OCI-LY7 (cell line): Measurements from ENCODE around the gene CALR3. TPM values are rescaled to one million over a fixed set of nuclear protein-coding genes. Genes with fewer than 3 reads are reported as not detected.

ENCODE experiments used
- BruUV-seq: library from RNA; stranded (reverse); fragments of 400-500 nt; replicated peaks from 2 replicates; lab custom pipeline; 2021; lab: Mats Ljungman, UMichigan
- CTCF ChIA-PET: fragments of 300-600 bp; sonication (Branson Sonifier 250); formaldehyde crosslinking; loops from one replicate; lab custom pipeline; 2022; ENCODE audit warnings: antibody characterized with exemption; ENCODE audit not compliant: unreplicated experiment; lab: Charles Lee
- POLR2A ChIA-PET: fragments of 300-600 bp; sonication (Branson Sonifier 250); formaldehyde crosslinking; loops from one replicate; lab custom pipeline; 2022; ENCODE audit warnings: antibody characterized with exemption; lab: Charles Lee
- DNase-seq: peaks from one replicate; pipeline ENCODE4 v3.0.0-alpha.2; 2015; ENCODE audit warnings: low spot score
- H2AFZ ChIP-seq: fragments of 200-600 bp; sonication (generic), shearing (Covaris generic); 2 replicates; pipeline ENCODE4 v1.6.1; 2014; ENCODE audit warnings: mild to moderate bottlenecking, antibody characterized with exemption, low read length, moderate library complexity
- H3K27ac ChIP-seq: fragments of 200-600 bp; sonication (generic); 2 replicates; pipeline ENCODE4 v1.5.1; 2014; ENCODE audit warnings: mixed run types, low read depth, mild to moderate bottlenecking, moderate library complexity, low read length, inconsistent platforms; ENCODE audit not compliant: poor library complexity, severe bottlenecking
- H3K36me3 ChIP-seq: fragments of 200-600 bp; sonication (generic); 2 replicates; pipeline ENCODE4 v1.6.1; 2014; ENCODE audit warnings: mild to moderate bottlenecking, antibody characterized with exemption, low read length, moderate library complexity, mixed read lengths; ENCODE audit not compliant: insufficient read depth
- H3K4me1 ChIP-seq: fragments of 200-600 bp; sonication (generic); 2 replicates; pipeline ENCODE4 v1.5.1; 2014; ENCODE audit warnings: mild to moderate bottlenecking, low read length; ENCODE audit not compliant: insufficient read depth, poor library complexity, severe bottlenecking
- H3K4me2 ChIP-seq: fragments of 200-600 bp; sonication (generic); 2 replicates; pipeline ENCODE4 v1.6.1; 2014; ENCODE audit warnings: mild to moderate bottlenecking, low read length
- H3K4me3 ChIP-seq: fragments of 200-600 bp; sonication (generic); 2 replicates; pipeline ENCODE4 v1.5.1; 2014; ENCODE audit warnings: mild to moderate bottlenecking, low read depth, low read length; ENCODE audit not compliant: poor library complexity, severe bottlenecking
- H3K79me2 ChIP-seq: fragments of 200-600 bp; sonication (generic); 2 replicates; pipeline ENCODE4 v1.6.1; 2016; ENCODE audit warnings: low read depth, mild to moderate bottlenecking, low read length, moderate library complexity, mixed read lengths; ENCODE audit not compliant: insufficient read depth
- H3K9me2 ChIP-seq: fragments of 200-600 bp; sonication (generic); 2 replicates; pipeline ENCODE4 v1.6.1; 2016; ENCODE audit warnings: mild to moderate bottlenecking, low read length, mixed read lengths; ENCODE audit not compliant: insufficient read depth
- H3K9me3 ChIP-seq: fragments of 200-600 bp; sonication (generic); 2 replicates; pipeline ENCODE4 v1.6.1; 2014; ENCODE audit warnings: mild to moderate bottlenecking, mixed run types, low read length, mixed read lengths
- H4K20me1 ChIP-seq: fragments of 200-600 bp; sonication (generic); 2 replicates; pipeline ENCODE4 v1.6.1; 2014; ENCODE audit warnings: mild to moderate bottlenecking, antibody characterized with exemption, low read length, moderate library complexity, mixed read lengths; ENCODE audit not compliant: insufficient read depth
- EZH2phosphoT487 ChIP-seq: fragments of 200-600 bp; sonication (generic); IDR thresholded peaks from 2 replicates; pipeline ENCODE4 v1.6.1; 2018; ENCODE audit warnings: low read depth, borderline replicate concordance, mild to moderate bottlenecking, mixed run types, antibody characterized with exemption, low read length, moderate library complexity, mixed read lengths
- intact Hi-C: fragments of 100-400 bp; cut with micrococcal nuclease; formaldehyde crosslinking; loops from one replicate; pipeline ENCODE4 v1.10.0; 2022; ENCODE audit not compliant: unreplicated experiment
- total RNA-seq, 2 experiments: library from RNA; depleted of rRNA in 1 of 2; stranded (reverse); fragments of >200 nt in 1 of 2; shearing (Covaris generic) in 1 of 2; gene quantifications; 2 replicates each; pipeline ENCODE4 v1.2.3, GENCODE V29; 2014 to 2022
- TF ChIP-seq, protein P1 (sequence below): fragments of 200-600 bp; sonication (generic); conservative IDR thresholded peaks from 2 replicates; pipeline ENCODE4 v1.5.1; 2014; ENCODE audit warnings: mild to moderate bottlenecking, antibody characterized with exemption, low read length, moderate library complexity, mixed read lengths

Gene CALR3
- total RNA-seq, 2 experiments from 2014 or later, result not detected

- peaks cover 90% of the 10 kb centered on the region for H3K4me1 ChIP-seq
- POLR2A ChIA-PET, result interaction anchor here (0.6 to 1.2 kb wide), 7 partner anchors 12 to 205 kb away, joined by 3 to 4 read pairs (median 3); partner anchors contain the start of genes C19orf44 and CALR3
Observed at GRCh38 chr19:16442386-16443276, 53.3 kb downstream of the CALR3 start.

DNA sequence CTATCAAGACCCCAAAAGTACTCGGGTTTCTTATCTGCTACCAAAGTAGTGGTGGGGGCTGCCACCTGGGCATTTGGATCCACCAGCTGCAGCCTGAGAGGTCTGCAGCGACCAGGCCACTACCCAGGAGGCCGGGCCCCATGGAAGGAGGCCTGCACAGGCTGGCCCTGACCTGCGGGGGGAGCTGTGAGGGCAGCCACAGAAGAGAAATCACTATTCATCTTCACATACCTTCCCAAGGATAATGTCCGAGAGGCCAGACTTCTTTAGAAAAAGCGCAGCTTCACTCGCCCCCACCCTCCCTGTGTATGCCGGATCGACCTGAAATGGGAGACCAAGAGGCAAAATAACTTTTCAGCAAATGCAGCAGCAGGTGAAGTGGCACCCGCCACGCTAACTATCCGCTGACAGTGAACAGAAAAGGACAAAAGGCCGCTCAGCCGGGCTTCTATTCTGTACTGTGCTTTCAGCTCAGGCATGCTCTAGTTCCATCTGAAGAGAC, 54.3 kb downstream of the CALR3 start:
- no TSS peak for BruUV-seq
- Histone ChIP-seq H3K9me2 (no peaks in the 10 kb centered on the region), H3K36me3 (peaks cover 57% of the 10 kb centered on the region), H3K4me3 (peak overlapping the region; percentile 1), H3K4me1 (peaks cover 87% of the 10 kb centered on the region), H4K20me1 (no peaks in the 10 kb centered on the region), H3K79me2 (peaks cover 38% of the 10 kb centered on the region; the same call in 1 of the 2 replicates), H3K27ac (peak overlapping the region; percentile 96), H2AFZ (no peak overlapping the region), H3K4me2 (peak overlapping the region; percentile 77), H3K9me3 (no peaks in the 10 kb centered on the region)
- peak; percentile 71 for DNase-seq
- ChIA-PET CTCF (interaction anchor here (0.6 to 1.4 kb wide), 3 partner anchors 73 to 146 kb away, joined by 3 to 4 read pairs (median 4); no protein-coding TSS in a partner anchor), POLR2A (interaction anchor here (0.6 to 1.1 kb wide), 6 partner anchors 29 to 218 kb away, joined by 3 to 4 read pairs (median 3); partner anchors contain the start of genes C19orf44 and CALR3)
- no peak for TF ChIP-seq EZH2phosphoT487
- TF ChIP-seq, protein P1, sequence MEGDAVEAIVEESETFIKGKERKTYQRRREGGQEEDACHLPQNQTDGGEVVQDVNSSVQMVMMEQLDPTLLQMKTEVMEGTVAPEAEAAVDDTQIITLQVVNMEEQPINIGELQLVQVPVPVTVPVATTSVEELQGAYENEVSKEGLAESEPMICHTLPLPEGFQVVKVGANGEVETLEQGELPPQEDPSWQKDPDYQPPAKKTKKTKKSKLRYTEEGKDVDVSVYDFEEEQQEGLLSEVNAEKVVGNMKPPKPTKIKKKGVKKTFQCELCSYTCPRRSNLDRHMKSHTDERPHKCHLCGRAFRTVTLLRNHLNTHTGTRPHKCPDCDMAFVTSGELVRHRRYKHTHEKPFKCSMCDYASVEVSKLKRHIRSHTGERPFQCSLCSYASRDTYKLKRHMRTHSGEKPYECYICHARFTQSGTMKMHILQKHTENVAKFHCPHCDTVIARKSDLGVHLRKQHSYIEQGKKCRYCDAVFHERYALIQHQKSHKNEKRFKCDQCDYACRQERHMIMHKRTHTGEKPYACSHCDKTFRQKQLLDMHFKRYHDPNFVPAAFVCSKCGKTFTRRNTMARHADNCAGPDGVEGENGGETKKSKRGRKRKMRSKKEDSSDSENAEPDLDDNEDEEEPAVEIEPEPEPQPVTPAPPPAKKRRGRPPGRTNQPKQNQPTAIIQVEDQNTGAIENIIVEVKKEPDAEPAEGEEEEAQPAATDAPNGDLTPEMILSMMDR, result peak; percentile 83
- intact Hi-C loops, result loop anchor here (1.0 to 10.0 kb wide), 4 partner anchors 73 to 633 kb away; partner anchors contain the start of genes HAUS8, MED26, MYO9B and TPM4

More at GRCh38 chr19:16442386-16443276, 53.3 kb downstream of the CALR3 start:
- H4K20me1 ChIP-seq, result no peaks in the 10 kb centered on the region
- peaks cover 48% of the 10 kb centered on the region for H3K36me3 ChIP-seq
- DNase-seq, result no peak
- no TSS peak for BruUV-seq
- CTCF ChIA-PET, result interaction anchor here (0.6 to 1.4 kb wide), 3 partner anchors 72 to 145 kb away, joined by 3 to 4 read pairs (median 4); no protein-coding TSS in a partner anchor
- no peak overlapping the region for H2AFZ ChIP-seq
- TF ChIP-seq, protein P1, result no peak
- no peak for TF ChIP-seq EZH2phosphoT487
- no peaks in the 10 kb centered on the region for H3K9me2 ChIP-seq
- peak overlapping the region; percentile 77 for H3K4me2 ChIP-seq
- H3K27ac ChIP-seq, result peak overlapping the region; percentile 96
- intact Hi-C loops, result loop anchor here (10.0 kb wide), 2 partner anchors 368 to 632 kb away; partner anchors contain the start of genes HAUS8, MYO9B and TPM4
- H3K4me3 ChIP-seq, result peak overlapping the region; percentile 15
- no peaks in the 10 kb centered on the region for H3K9me3 ChIP-seq
- H3K79me2 ChIP-seq, result peaks cover 47% of the 10 kb centered on the region; the same call in 1 of the 2 replicates
